ENCODE measurements around the gene PTPN21. TPM values are rescaled to one million over a fixed set of nuclear protein-coding genes. Genes with fewer than 3 reads are reported as not detected.

Gene PTPN21
- total RNA-seq, 1 donor from 2014 or later, result 63.0 TPM

GRCh38 chr14:88476825-88477224 is 78.0 kb downstream of the PTPN21 start:
- H3K36me3 Mint-ChIP-seq (ENCODE audit: unreplicated experiment), result peaks cover 13% of the 10 kb centered on the region
- H3K27ac Mint-ChIP-seq (ENCODE audit: unreplicated experiment), result no peak overlapping the region
- H3K4me3 Mint-ChIP-seq (ENCODE audit: unreplicated experiment), result no peak overlapping the region
- H3K9me3 Mint-ChIP-seq (ENCODE audit: unreplicated experiment), result peaks cover 8% of the 10 kb centered on the region
- TF ChIP-seq CTCF (IDR thresholded peaks at IDR 0.05; ENCODE audit: partially characterized antibody, unreplicated experiment), result no peak
- no peak for DNase-seq
- peaks cover 5% of the 10 kb centered on the region for H3K27me3 Mint-ChIP-seq (ENCODE audit: unreplicated experiment)
- no peaks in the 10 kb centered on the region for H3K4me1 Mint-ChIP-seq (ENCODE audit: low read depth, unreplicated experiment)

GRCh38 chr14:88476214-88476774 is 78.5 kb downstream of the PTPN21 start:
- no peak overlapping the region for H3K27ac Mint-ChIP-seq (ENCODE audit: unreplicated experiment)
- no peaks in the 10 kb centered on the region for H3K4me1 Mint-ChIP-seq (ENCODE audit: low read depth, unreplicated experiment)
- no peak for TF ChIP-seq CTCF (IDR thresholded peaks at IDR 0.05; ENCODE audit: partially characterized antibody, unreplicated experiment)
- H3K4me3 Mint-ChIP-seq (ENCODE audit: unreplicated experiment), result no peak overlapping the region
- DNase-seq, result no peak
- H3K9me3 Mint-ChIP-seq (ENCODE audit: unreplicated experiment), result peaks cover 5% of the 10 kb centered on the region
- peaks cover 13% of the 10 kb centered on the region for H3K36me3 Mint-ChIP-seq (ENCODE audit: unreplicated experiment)
- H3K27me3 Mint-ChIP-seq (ENCODE audit: unreplicated experiment), result peaks cover 4% of the 10 kb centered on the region

GRCh38 chr14:88473791-88474190 is 81.0 kb downstream of the PTPN21 start:
- Mint-ChIP-seq H3K27ac (ENCODE audit: unreplicated experiment) (no peak overlapping the region), H3K36me3 (ENCODE audit: unreplicated experiment) (peaks cover 7% of the 10 kb centered on the region), H3K9me3 (ENCODE audit: unreplicated experiment) (peaks cover 2% of the 10 kb centered on the region), H3K4me3 (ENCODE audit: unreplicated experiment) (no peak overlapping the region), H3K27me3 (ENCODE audit: unreplicated experiment) (peaks cover 3% of the 10 kb centered on the region), H3K4me1 (ENCODE audit: low read depth, unreplicated experiment) (no peaks in the 10 kb centered on the region)
- no peak for TF ChIP-seq CTCF (IDR thresholded peaks at IDR 0.05; ENCODE audit: partially characterized antibody, unreplicated experiment)
- DNase-seq, result no peak

GRCh38 chr14:88470542-88471440 is 84.0 kb downstream of the PTPN21 start:
- H3K27me3 Mint-ChIP-seq (ENCODE audit: unreplicated experiment), result no peaks in the 10 kb centered on the region
- H3K36me3 Mint-ChIP-seq (ENCODE audit: unreplicated experiment), result no peaks in the 10 kb centered on the region
- H3K4me3 Mint-ChIP-seq (ENCODE audit: unreplicated experiment), result no peak overlapping the region

More at GRCh38 chr14:88470542-88471440, 84.0 kb downstream of the PTPN21 start:
- DNase-seq, result no peak
- H3K27ac Mint-ChIP-seq (ENCODE audit: unreplicated experiment), result no peak overlapping the region
- H3K4me1 Mint-ChIP-seq (ENCODE audit: low read depth, unreplicated experiment), result no peaks in the 10 kb centered on the region
- no peak for TF ChIP-seq CTCF (IDR thresholded peaks at IDR 0.05; ENCODE audit: partially characterized antibody, unreplicated experiment)
- peaks cover 1% of the 10 kb centered on the region for H3K9me3 Mint-ChIP-seq (ENCODE audit: unreplicated experiment)
